GM06990 (cell line): ENCODE measurements around the gene NDFIP1.

Source experiments
- DNase-seq: peaks from one replicate; pipeline ENCODE4 v3.0.0-alpha.2; 2011; ENCODE audit not compliant: insufficient read length; ENCODE audit errors: extremely low read depth
- H3K27me3 ChIP-seq: replicated peaks from 2 replicates; pipeline ENCODE4 v1.6.0; 2011; ENCODE audit warnings: low read length; ENCODE audit not compliant: control insufficient read depth, insufficient read depth
- H3K36me3 ChIP-seq: 2 replicates; pipeline ENCODE4 v1.5.1; 2011; ENCODE audit warnings: low read length; ENCODE audit not compliant: control insufficient read depth, insufficient read depth
- H3K4me3 ChIP-seq: replicated peaks from 2 replicates; pipeline ENCODE4 v1.5.1; 2011; ENCODE audit warnings: low read depth, mild to moderate bottlenecking, control low read depth, low read length
- TF ChIP-seq, protein P1 (sequence below): IDR thresholded peaks from 2 replicates; pipeline ENCODE4 v1.5.1; 2011; ENCODE audit warnings: low read length, control low read depth, mild to moderate bottlenecking, inconsistent platforms; ENCODE audit not compliant: insufficient read depth, poor library complexity, severe bottlenecking

Gene NDFIP1

DNA sequence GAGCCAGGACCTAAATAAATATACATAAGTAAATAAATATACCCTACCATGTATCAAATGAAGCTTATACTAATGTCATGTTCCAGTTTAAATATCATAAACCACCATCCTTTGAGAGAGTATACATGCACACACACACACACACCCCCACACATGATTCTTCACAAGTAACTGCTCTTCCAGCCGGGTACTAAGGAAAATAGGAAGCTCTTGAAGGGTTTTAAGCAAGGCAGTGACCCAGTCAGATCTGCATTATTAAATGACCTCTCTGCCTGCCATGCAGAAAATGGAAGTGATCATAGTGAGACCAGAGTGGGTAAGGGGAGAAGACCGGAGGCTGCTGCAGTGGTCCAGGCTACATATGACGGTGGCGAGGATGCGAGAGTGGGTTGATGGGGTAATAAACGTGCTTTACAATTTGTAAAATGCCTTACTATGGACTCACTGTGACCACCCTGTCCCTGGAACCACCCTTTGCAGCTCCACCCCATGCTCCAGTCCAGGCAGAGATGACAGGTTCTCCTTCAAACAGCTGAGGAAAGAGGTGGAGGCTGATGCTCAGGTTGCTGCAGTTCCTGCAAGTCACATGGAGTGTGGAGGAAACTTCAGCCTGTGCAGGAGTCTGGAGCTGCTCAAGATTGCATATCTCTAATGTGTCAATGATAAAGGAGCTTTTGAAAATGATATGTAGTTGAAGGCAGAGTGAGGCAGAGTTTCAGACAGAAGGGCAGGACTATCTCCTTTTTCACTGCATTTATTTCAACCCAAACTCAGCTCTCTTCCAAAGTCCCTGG lies 38.8 kb upstream of the NDFIP1 start:
- no peaks in the 10 kb centered on the region; the same call in none of the 2 replicates for H3K27me3 ChIP-seq
- no peak overlapping the region for H3K4me3 ChIP-seq
- H3K36me3 ChIP-seq, result no peaks in the 10 kb centered on the region
- TF ChIP-seq, protein P1, sequence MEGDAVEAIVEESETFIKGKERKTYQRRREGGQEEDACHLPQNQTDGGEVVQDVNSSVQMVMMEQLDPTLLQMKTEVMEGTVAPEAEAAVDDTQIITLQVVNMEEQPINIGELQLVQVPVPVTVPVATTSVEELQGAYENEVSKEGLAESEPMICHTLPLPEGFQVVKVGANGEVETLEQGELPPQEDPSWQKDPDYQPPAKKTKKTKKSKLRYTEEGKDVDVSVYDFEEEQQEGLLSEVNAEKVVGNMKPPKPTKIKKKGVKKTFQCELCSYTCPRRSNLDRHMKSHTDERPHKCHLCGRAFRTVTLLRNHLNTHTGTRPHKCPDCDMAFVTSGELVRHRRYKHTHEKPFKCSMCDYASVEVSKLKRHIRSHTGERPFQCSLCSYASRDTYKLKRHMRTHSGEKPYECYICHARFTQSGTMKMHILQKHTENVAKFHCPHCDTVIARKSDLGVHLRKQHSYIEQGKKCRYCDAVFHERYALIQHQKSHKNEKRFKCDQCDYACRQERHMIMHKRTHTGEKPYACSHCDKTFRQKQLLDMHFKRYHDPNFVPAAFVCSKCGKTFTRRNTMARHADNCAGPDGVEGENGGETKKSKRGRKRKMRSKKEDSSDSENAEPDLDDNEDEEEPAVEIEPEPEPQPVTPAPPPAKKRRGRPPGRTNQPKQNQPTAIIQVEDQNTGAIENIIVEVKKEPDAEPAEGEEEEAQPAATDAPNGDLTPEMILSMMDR, result no peak
- DNase-seq, result no peak

DNA sequence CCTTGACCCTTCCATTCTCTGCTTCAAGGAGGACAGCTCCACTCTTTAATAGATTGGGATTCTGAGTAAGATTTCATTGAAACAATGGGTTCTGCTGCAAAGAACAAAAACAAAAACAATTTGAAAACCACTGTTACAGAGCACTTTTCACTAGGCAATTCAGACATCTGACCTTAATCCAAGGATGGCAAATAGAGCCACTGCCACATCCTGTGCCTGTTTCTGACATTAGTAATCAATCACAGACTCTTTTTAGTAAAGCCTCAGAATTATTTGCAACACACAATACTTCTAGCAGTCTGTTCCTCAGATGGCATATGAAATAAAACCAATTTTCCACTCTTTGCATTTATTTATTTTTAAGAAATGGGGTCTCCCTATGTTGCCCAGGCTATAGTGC lies 37.8 kb upstream of the NDFIP1 start:
- Histone ChIP-seq H3K4me3 (no peak overlapping the region), H3K36me3 (no peaks in the 10 kb centered on the region), H3K27me3 (no peaks in the 10 kb centered on the region; the same call in 1 of the 2 replicates)
- TF ChIP-seq, protein P1, result no peak
- no peak for DNase-seq

DNA sequence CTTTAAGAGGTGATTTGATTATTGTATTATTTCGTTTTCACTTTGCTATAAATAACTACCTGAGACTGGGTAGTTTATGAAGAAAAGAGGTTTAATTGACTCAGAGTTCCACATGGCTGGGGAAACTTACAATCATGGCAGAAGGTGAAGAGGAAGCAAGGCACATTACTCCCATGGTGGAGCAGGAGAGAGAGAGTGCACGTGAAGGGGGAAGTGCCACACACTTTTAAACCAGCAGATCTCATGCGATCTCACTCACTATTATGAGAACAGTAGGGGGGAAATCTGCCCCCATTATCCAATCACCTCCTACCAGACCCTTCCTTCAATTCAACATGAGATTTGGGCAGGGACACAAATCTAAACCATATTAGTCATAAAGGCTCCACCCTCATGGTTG lies 36.1 kb upstream of the NDFIP1 start:
- Histone ChIP-seq H3K36me3 (no peaks in the 10 kb centered on the region), H3K27me3 (no peaks in the 10 kb centered on the region; the same call in 1 of the 2 replicates), H3K4me3 (no peak overlapping the region)
- TF ChIP-seq, protein P1, result no peak
- no peak for DNase-seq

DNA sequence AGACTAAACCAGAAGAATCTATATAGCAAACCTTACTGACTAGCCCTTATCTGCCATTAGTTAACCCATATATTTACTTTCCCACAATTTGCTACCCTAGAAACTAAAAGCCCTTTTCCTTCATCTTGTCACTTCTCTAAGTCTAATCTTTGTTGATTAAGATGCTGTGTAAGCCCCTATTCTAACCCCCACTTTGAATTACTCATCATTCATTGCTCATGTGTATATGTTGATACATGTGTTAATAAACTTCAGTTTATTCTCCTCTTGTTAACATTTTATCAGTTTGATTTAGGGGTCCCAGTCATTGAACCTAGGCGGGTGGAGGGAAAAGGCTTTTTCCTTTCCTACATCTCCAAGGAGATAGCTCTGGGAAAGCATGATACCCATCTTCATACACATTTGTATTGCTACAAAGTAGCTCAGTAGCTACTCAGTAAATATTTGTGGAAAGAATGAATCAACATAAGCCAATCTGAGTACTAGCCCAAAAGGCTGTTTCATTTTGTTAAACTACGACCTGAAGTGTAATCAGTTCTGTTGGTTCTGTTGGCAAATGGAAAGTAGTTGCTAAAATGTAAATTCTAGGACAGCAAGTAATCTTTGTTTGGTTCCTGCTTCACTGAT lies 35.1 kb upstream of the NDFIP1 start:
- DNase-seq, result no peak
- Histone ChIP-seq H3K27me3 (no peaks in the 10 kb centered on the region; the same call in none of the 2 replicates), H3K36me3 (no peaks in the 10 kb centered on the region), H3K4me3 (no peak overlapping the region)
- TF ChIP-seq, protein P1, result no peak

DNA sequence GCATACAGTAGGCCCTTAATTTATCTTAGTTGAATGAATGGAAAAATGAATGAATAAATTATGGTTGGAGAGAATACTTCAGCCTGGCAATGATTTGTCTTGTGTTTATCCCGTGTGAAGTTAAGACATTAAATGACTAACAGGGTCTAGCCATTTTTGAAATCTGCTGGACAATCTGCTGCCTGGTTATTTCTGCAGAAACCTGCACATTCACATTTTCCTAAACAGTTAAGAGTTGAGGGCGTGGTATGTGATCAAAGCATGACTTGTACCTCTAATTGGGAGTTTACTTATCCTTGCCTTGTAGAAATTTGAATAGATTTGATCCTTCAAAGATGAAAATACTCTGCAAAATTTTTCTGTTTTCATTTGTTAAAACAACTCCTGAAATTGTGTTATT lies 34.6 kb upstream of the NDFIP1 start:
- Histone ChIP-seq H3K36me3 (no peaks in the 10 kb centered on the region), H3K27me3 (no peaks in the 10 kb centered on the region; the same call in none of the 2 replicates), H3K4me3 (no peak overlapping the region)
- TF ChIP-seq, protein P1, result no peak
- no peak for DNase-seq
